Heart left ventricle (tissue), 16 donors: ENCODE results near the gene CDK8. TPM values are rescaled to one million over a fixed set of nuclear protein-coding genes. Genes with fewer than 3 reads are reported as not detected.

ENCODE experiments used
- ATAC-seq, 4 donors: fragments of 200-7000 bp; cut with Tn5 transposase; one replicate each; pipeline ENCODE4 v1.9.1; 2020 to 2022; ENCODE audit warnings: moderate library complexity in 4 of 4, mild to moderate bottlenecking in 3 of 4, moderate number of reproducible peaks in 1 of 4
- DNase-seq, 5 donors: peaks; one replicate each; pipeline ENCODE4 v3.0.0-alpha.2; 2020
- H3K27ac ChIP-seq, 12 donors: fragments of 200-600 bp; sonication (generic) in 4 of 12; one replicate each; pipeline versions ENCODE4 v1.5.0 to v1.8.0; 2016 to 2022; ENCODE audit warnings: mild to moderate bottlenecking in 2 of 12
- H3K27me3 ChIP-seq, 9 donors: fragments of 200-600 bp; sonication (generic) in 2 of 9; one replicate each; pipeline versions ENCODE4 v1.5.1 to v1.8.0; 2016 to 2022; ENCODE audit warnings: mild to moderate bottlenecking in 3 of 9
- H3K36me3 ChIP-seq, 9 donors: fragments of 200-600 bp; sonication (generic) in 2 of 9; one replicate each; pipeline versions ENCODE4 v1.5.0 to v1.8.0; 2018 to 2022; ENCODE audit warnings: mild to moderate bottlenecking in 2 of 9
- H3K4me1 ChIP-seq, 12 donors: fragments of 200-600 bp; sonication (generic) in 4 of 12; one replicate each; pipeline versions ENCODE4 v1.5.0 to v1.8.0; 2016 to 2022; ENCODE audit warnings: mild to moderate bottlenecking in 3 of 12
- H3K4me3 ChIP-seq, 12 donors: fragments of 200-600 bp; sonication (generic) in 4 of 12; one replicate each; pipeline versions ENCODE4 v1.5.0 to v1.8.0; 2017 to 2022; ENCODE audit warnings: mild to moderate bottlenecking in 9 of 12, moderate library complexity in 4 of 12
- H3K9me3 ChIP-seq, 12 donors: fragments of 200-600 bp; sonication (generic) in 4 of 12; one replicate each; pipeline versions ENCODE4 v1.5.0 to v1.8.0; 2016 to 2022; ENCODE audit warnings: mild to moderate bottlenecking in 1 of 12
- CTCF ChIP-seq, 12 donors: fragments of 200-600 bp; sonication (generic) in 4 of 12; IDR thresholded peaks; one replicate each; pipeline versions ENCODE4 v1.5.0 to v1.8.0; 2018 to 2022; ENCODE audit warnings: antibody characterized with exemption in 12 of 12, mild to moderate bottlenecking in 5 of 12
- POLR2A ChIP-seq, 2 donors: fragments of 450-650 bp; IDR thresholded peaks; one replicate each; pipeline ENCODE4 v1.6.1; 2017; ENCODE audit warnings: antibody characterized with exemption in 2 of 2, mild to moderate bottlenecking in 2 of 2, moderate library complexity in 2 of 2
- WGBS, 4 donors: extraction: QIAGEN DNeasy Blood & Tissue Kit in 2 of 4; methylation state at CpG; one replicate each; pipeline versions ENCODE4 v1.1.5 to v1.1.7; 2013 to 2018; 5-methylcytosine and 5-hydroxymethylcytosine counted together
- intact Hi-C, 10 donors: fragments of 100-400 bp; cut with DNase I; formaldehyde crosslinking; loops; one replicate each; pipeline versions ENCODE4 v1.11.1 to v1.14.2; 2022
- polyA plus RNA-seq, 2 donors: library from polyadenylated mRNA; stranded (reverse); fragments of 200-250 nt; gene quantifications; one replicate each; pipeline ENCODE4 v1.2.3, GENCODE V29; 2013
- total RNA-seq, 9 donors: library from RNA; depleted of rRNA in 2 of 9; stranded (reverse); fragments of >200 nt in 2 of 9; fragmentation: NEBNext Ultra II Directional in 3 of 9; extraction: Animal tissue kit (Norgen Biotek cat#: 25700) in 3 of 9; gene quantifications; one replicate each; pipeline versions ENCODE4 v1.1.0 to v1.2.4, GENCODE V29; 2016 to 2023
- donor health status: ischemic (EF 13 %, LVEDD 7.1; RV severe dilation, severe dysfunction).
- donor health status: healthy with polysubstance abuse.
- donor health status: DM: no; HTN: yes; CAD: no.
- donor health status: DM: no; HTN: no; CAD: no.
- donor health status: ischemic (EF 25% LVEDD 6.9; RV normal size, moderate dysfunction).
- donor health status: ischemic (EF 25% LVEDD 5.7; RV mildly dilated, moderate dysfunction).
- donor health status: healthy.
- donor health status: DM: yes; HTN: yes; CAD: no.
- donor health status: ischemic (EF 35%, LVEDD 5.7; RV mildly dilated, moderate dysfunction).
- donor health status: nonischemic (EF 11% LVEDD 7.7; RV severe dilation, severe dysfunction).
- donor health status: DM: yes; HTN: yes; CAD: no.
- donor health status: PGD.
- donor health status: ischemic (EF 29% LVEDD 5.4; RV normal size, mild dysfunction).
- donor health status: nonischemic (EF 23%, LVEDD 6.1; RV moderate dilation, normal function).

CDK8 gene
- total and polyA plus RNA-seq, 11 donors = 5.3 to 12.4 (median 9.9) TPM

DNA sequence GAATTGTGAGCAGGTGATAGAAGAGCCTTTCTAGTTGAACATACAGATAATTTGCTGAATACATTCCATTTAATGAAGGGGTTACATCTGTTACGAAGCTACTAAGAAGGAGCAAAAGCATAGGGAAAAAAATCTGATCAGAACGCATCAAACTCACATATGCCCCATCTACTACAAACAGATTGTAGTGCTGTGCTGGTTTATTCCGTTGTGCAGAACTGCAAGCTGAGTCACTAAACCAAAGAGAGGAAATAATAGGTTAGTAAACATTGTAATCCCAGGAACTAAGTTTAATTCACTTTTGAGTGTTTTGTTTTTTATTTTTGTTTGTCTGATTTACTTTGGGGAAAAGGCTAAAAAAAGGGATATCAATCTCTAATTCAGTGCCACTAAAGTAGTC, 136.3 kb downstream of the CDK8 start:
- 91 to 96% (median 94%) methylated on average over 3 of the region's 3 CpGs for WGBS, 4 donors
- TF ChIP-seq CTCF (IDR thresholded peaks at IDR 0.05) (no peak), POLR2A (IDR thresholded peaks at IDR 0.05) (no peak)
- Histone ChIP-seq H3K4me1 (no peaks in the 10 kb centered on the region), H3K27me3 (no peaks in the 10 kb centered on the region), H3K4me3 (no peak overlapping the region), H3K27ac (no peak overlapping the region), H3K36me3 (peaks cover 0 to 70% (median 35%) of the 10 kb centered on the region in 9 donors), H3K9me3 (no peaks in the 10 kb centered on the region)
- DNase-seq (no peak), ATAC-seq (no peak)
- intact Hi-C loops = no loop called here

DNA sequence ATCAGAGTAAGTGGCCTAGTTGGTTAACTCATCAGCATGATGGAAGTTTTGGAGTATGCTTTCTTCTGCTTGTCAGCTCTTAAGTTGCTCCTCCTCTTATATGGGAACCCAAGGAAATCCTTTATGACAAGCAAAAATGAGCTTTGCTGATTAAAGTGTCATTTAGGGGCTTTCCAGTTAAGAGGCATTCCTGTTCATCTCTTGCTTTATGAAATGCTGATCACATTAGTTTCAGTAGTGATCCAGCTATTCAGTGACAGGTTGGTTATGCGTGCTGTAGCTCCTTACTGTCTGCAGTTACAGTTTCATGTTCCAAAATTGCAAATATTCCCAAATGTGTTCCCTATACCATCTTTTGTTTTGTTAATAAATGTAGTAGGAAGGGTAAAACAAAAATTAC, 146.6 kb downstream of the CDK8 start:
- Histone ChIP-seq H3K36me3 (peaks cover 0 to 86% (median 58%) of the 10 kb centered on the region in 9 donors), H3K4me3 (no peak overlapping the region), H3K4me1 (no peaks in the 10 kb centered on the region), H3K27me3 (no peaks in the 10 kb centered on the region), H3K9me3 (no peaks in the 10 kb centered on the region), H3K27ac (no peak overlapping the region)
- no peak for ATAC-seq
- intact Hi-C loops = no loop called here
- DNase-seq = no peak
- no peak for TF ChIP-seq CTCF (IDR thresholded peaks at IDR 0.05)
- TF ChIP-seq POLR2A (IDR thresholded peaks at IDR 0.05) = no peak
- 90 to 99% (median 96%) methylated on average over 1 of the region's 1 CpG for WGBS, 4 donors

- Histone ChIP-seq H3K36me3 (peaks cover 0 to 91% (median 63%) of the 10 kb centered on the region in 9 donors), H3K9me3 (no peaks in the 10 kb centered on the region), H3K4me3 (no peak overlapping the region), H3K27ac (no peak overlapping the region), H3K27me3 (no peaks in the 10 kb centered on the region), H3K4me1 (no peaks in the 10 kb centered on the region)
- intact Hi-C loops = no loop called here
- DNase-seq = no peak
- TF ChIP-seq POLR2A (IDR thresholded peaks at IDR 0.05) = no peak
- TF ChIP-seq CTCF (IDR thresholded peaks at IDR 0.05) = no peak
- no peak for ATAC-seq
- WGBS, 4 donors = 88 to 96% (median 95%) methylated on average over 6 of the region's 6 CpGs
These were observed 147.1 kb downstream of the CDK8 start for GRCh38 chr13:26401069-26401468.

- no peaks in the 10 kb centered on the region for H3K4me1 ChIP-seq
- no peak overlapping the region for H3K4me3 ChIP-seq
- ATAC-seq (no peak), DNase-seq (no peak)
- no peaks in the 10 kb centered on the region for H3K27me3 ChIP-seq
- no peaks in the 10 kb centered on the region for H3K9me3 ChIP-seq
- TF ChIP-seq POLR2A (IDR thresholded peaks at IDR 0.05) (no peak), CTCF (IDR thresholded peaks at IDR 0.05) (no peak)
- peaks cover 0 to 94% (median 64%) of the 10 kb centered on the region in 9 donors for H3K36me3 ChIP-seq
- intact Hi-C loops = no loop called here
- 84 to 90% (median 84%) methylated on average over 3 of the region's 3 CpGs for WGBS, 4 donors
- H3K27ac ChIP-seq = no peak overlapping the region
These were observed 147.7 kb downstream of the CDK8 start for GRCh38 chr13:26401578-26402021.
